IMR-90 (cell line): ENCODE results near the gene COX10. TPM values are rescaled to one million over a fixed set of nuclear protein-coding genes. Genes with fewer than 3 reads are reported as not detected.
"Not testable (repeated sequence)": the region's sequence is repeated elsewhere in the genome, so short reads cannot be mapped to it uniquely, and the experiment has no call there.

ENCODE experiments used
- ATAC-seq: fragments of 200-7000 bp; cut with Tn5 transposase; 2 replicates; pipeline ENCODE4 v1.9.1; 2020; ENCODE audit warnings: low read depth, mild to moderate bottlenecking, moderate library complexity
- BruUV-seq: library from RNA; stranded (reverse); fragments of 400-500 nt; replicated peaks from 2 replicates; lab custom pipeline; 2021; lab: Mats Ljungman, UMichigan
- CTCF ChIA-PET: fragments of 300-600 bp; formaldehyde crosslinking; extraction: SDS; loops from one replicate; lab custom pipeline; 2021; ENCODE audit warnings: antibody characterized with exemption; lab: Yijun Ruan, JAX
- POLR2A ChIA-PET: fragments of 300-600 bp; sonication (Branson Sonifier 250); formaldehyde crosslinking; loops from one replicate; lab custom pipeline; 2022; ENCODE audit warnings: antibody characterized with exemption; ENCODE audit not compliant: unreplicated experiment; lab: Charles Lee
- DNase-seq: peaks from one replicate; pipeline ENCODE4 v3.0.0; 2013
- H2AFZ ChIP-seq: replicated peaks from 2 replicates; pipeline ENCODE3; 2013; ENCODE audit warnings: low read length, mild to moderate bottlenecking; ENCODE audit not compliant: poor library complexity
- H2AK5ac ChIP-seq: 2 replicates; pipeline ENCODE4 v1.6.1; 2013; ENCODE audit warnings: low read depth, low read length, inconsistent platforms
- H2AK9ac ChIP-seq: replicated peaks from 2 replicates; pipeline ENCODE3; 2013; ENCODE audit warnings: mild to moderate bottlenecking, low read depth, low read length, moderate library complexity; ENCODE audit not compliant: poor library complexity
- H2BK120ac ChIP-seq: 2 replicates; pipeline ENCODE4 v1.6.1; 2013; ENCODE audit warnings: low read depth, low read length, inconsistent platforms
- H2BK15ac ChIP-seq: 3 replicates; pipeline ENCODE4 v1.6.1; 2013; ENCODE audit warnings: low read depth, low read length, inconsistent platforms
- H2BK20ac ChIP-seq: 2 replicates; pipeline ENCODE4 v1.6.1; 2013; ENCODE audit warnings: low read depth, mild to moderate bottlenecking, inconsistent platforms, low read length, moderate library complexity
- H2BK5ac ChIP-seq: 2 replicates; pipeline ENCODE4 v1.6.1; 2013; ENCODE audit warnings: mild to moderate bottlenecking, low read depth, low read length, inconsistent platforms; ENCODE audit not compliant: poor library complexity, severe bottlenecking
- H3K14ac ChIP-seq: replicated peaks from 2 replicates; pipeline ENCODE4 v1.6.1; 2013; ENCODE audit warnings: low read depth, low read length, inconsistent platforms
- H3K18ac ChIP-seq: 2 replicates; pipeline ENCODE4 v1.6.1; 2013; ENCODE audit warnings: low read depth, low read length, control low read depth
- H3K23ac ChIP-seq: 2 replicates; pipeline ENCODE4 v1.6.1; 2013; ENCODE audit warnings: low read depth, low read length, inconsistent platforms
- H3K27ac ChIP-seq: 2 replicates; pipeline ENCODE4 v1.5.1; 2013; ENCODE audit warnings: mild to moderate bottlenecking, control low read depth, low read length; ENCODE audit not compliant: insufficient read depth
- H3K27me3 ChIP-seq: 2 replicates; pipeline ENCODE4 v1.6.1; 2013; ENCODE audit warnings: low read length; ENCODE audit not compliant: control insufficient read depth, insufficient read depth
- H3K36me3 ChIP-seq: 2 replicates; pipeline ENCODE4 v1.6.1; 2013; ENCODE audit warnings: low read length, mixed read lengths; ENCODE audit not compliant: control insufficient read depth, insufficient read depth
- H3K4ac ChIP-seq: 2 replicates; pipeline ENCODE4 v1.6.1; 2013; ENCODE audit warnings: low read depth, low read length, inconsistent platforms
- H3K4me1 ChIP-seq: 2 replicates; pipeline ENCODE4 v1.6.1; 2013; ENCODE audit warnings: low read length, mixed read lengths; ENCODE audit not compliant: control insufficient read depth, insufficient read depth
- H3K4me2 ChIP-seq: 2 replicates; pipeline ENCODE4 v1.6.1; 2013; ENCODE audit warnings: low read depth, mild to moderate bottlenecking, control low read depth, low read length, moderate library complexity
- H3K4me3 ChIP-seq: 2 replicates; pipeline ENCODE4 v1.5.1; 2013; ENCODE audit warnings: low read depth, mild to moderate bottlenecking, control low read depth, low read length, moderate library complexity; ENCODE audit not compliant: insufficient read depth
- H3K56ac ChIP-seq: 2 replicates; pipeline ENCODE4 v1.6.1; 2013; ENCODE audit warnings: low read length, inconsistent platforms; ENCODE audit not compliant: insufficient read depth; ENCODE audit errors: extremely low read depth
- H3K79me1 ChIP-seq, 2 experiments: 2 replicates each; pipeline ENCODE4 v1.6.1; 2013; ENCODE audit warnings: low read length in 2 of 2, inconsistent platforms in 1 of 2, low read depth in 1 of 2
- H3K9ac ChIP-seq: 2 replicates; pipeline ENCODE4 v1.6.1; 2013; ENCODE audit warnings: low read depth, low read length, control low read depth
- H3K9me1 ChIP-seq: 2 replicates; pipeline ENCODE4 v1.6.1; 2013; ENCODE audit warnings: low read length, inconsistent platforms; ENCODE audit not compliant: insufficient read depth
- H3K9me3 ChIP-seq: 2 replicates; pipeline ENCODE4 v1.6.1; 2013; ENCODE audit warnings: low read length; ENCODE audit not compliant: control insufficient read depth, insufficient read depth
- H4K20me1 ChIP-seq: 2 replicates; pipeline ENCODE4 v1.6.1; 2013; ENCODE audit warnings: low read length, inconsistent platforms; ENCODE audit not compliant: insufficient read depth
- H4K5ac ChIP-seq: 2 replicates; pipeline ENCODE4 v1.6.1; 2013; ENCODE audit warnings: mild to moderate bottlenecking, low read depth, low read length, control low read depth
- H4K8ac ChIP-seq, 2 experiments: 2 replicates each; pipeline ENCODE4 v1.6.1; 2013; ENCODE audit warnings: low read depth in 2 of 2, low read length in 2 of 2, control low read depth in 1 of 2, inconsistent platforms in 1 of 2
- H4K91ac ChIP-seq: 2 replicates; pipeline ENCODE4 v1.6.1; 2013; ENCODE audit warnings: low read depth, low read length, inconsistent platforms; ENCODE audit not compliant: insufficient read depth
- WGBS, 2 experiments: methylation state at CpG; one replicate each; pipeline versions ENCODE4 v1.1.5 to v1.1.7; 2013; ENCODE audit warnings: missing lambda C conversion rate in 2 of 2; ENCODE audit not compliant: insufficient read length in 1 of 2; ENCODE audit errors: extremely low coverage in 2 of 2; 5-methylcytosine and 5-hydroxymethylcytosine counted together
- dilution Hi-C: fragments of 300-500 bp; cut with HindIII; formaldehyde crosslinking; loops from one replicate; pipeline ENCODE4 v1.14.3; 2018; ENCODE audit warnings: low sequenced_read_pairs; ENCODE audit not compliant: unreplicated experiment
- in situ Hi-C: fragments of 300-500 bp; cut with MboI; formaldehyde crosslinking; loops from 3 replicates; pipeline ENCODE4 v1.14.3; 2019; ENCODE audit warnings: low sequenced_read_pairs, inconsistent platforms, mixed read lengths
- intact Hi-C: fragments of 100-400 bp; cut with micrococcal nuclease; formaldehyde crosslinking; loops from 2 replicates; pipeline ENCODE4 v1.10.0; 2022
- polyA plus RNA-seq, 3 experiments: library from polyadenylated mRNA; depleted of rRNA; stranded (reverse); fragments of >200 nt; gene quantifications; 2 replicates each; pipeline ENCODE4 v1.2.3, GENCODE V29; 2012; ENCODE audit warnings: low replicate concordance in 1 of 3
- total RNA-seq: library from RNA; depleted of rRNA; stranded (reverse); fragments of >200 nt; gene quantifications from 2 replicates; pipeline ENCODE4 v1.2.3, GENCODE V29; 2012

Gene COX10
- total and polyA plus RNA-seq, 2 of the 4 experiments (the other 2 are of a cell fraction) = 15.4 to 16.1 TPM

GRCh38 chr17:14179951-14180350 is 110.6 kb downstream of the COX10 start:
- H3K79me1 ChIP-seq, intact Hi-C loops, H2AK5ac ChIP-seq, H3K4me1 ChIP-seq, H2AFZ ChIP-seq, H3K18ac ChIP-seq, DNase-seq, dilution Hi-C loops, H2BK15ac ChIP-seq, H3K9ac ChIP-seq, in situ Hi-C loops, H4K5ac ChIP-seq, H3K4ac ChIP-seq, H4K20me1 ChIP-seq, H4K91ac ChIP-seq, H3K4me3 ChIP-seq, H2BK5ac ChIP-seq, H3K23ac ChIP-seq, H3K27ac ChIP-seq, H3K9me3 ChIP-seq, H3K27me3 ChIP-seq, H4K8ac ChIP-seq, CTCF ChIA-PET, H2BK20ac ChIP-seq, H3K4me2 ChIP-seq, H3K36me3 ChIP-seq, H3K56ac ChIP-seq, H3K9me1 ChIP-seq, BruUV-seq, POLR2A ChIA-PET, H3K14ac ChIP-seq, H2BK120ac ChIP-seq, H2AK9ac ChIP-seq: not testable (repeated sequence)
- no CpG with 5 or more reads among the region's 1 CpG for WGBS, 2 experiments
- peak; percentile 99 for ATAC-seq

GRCh38 chr17:14182084-14182483 is 112.8 kb downstream of the COX10 start:
- H3K14ac ChIP-seq, H3K56ac ChIP-seq, H3K27me3 ChIP-seq, CTCF ChIA-PET, H2BK5ac ChIP-seq, POLR2A ChIA-PET, H3K18ac ChIP-seq, H2AFZ ChIP-seq, H2BK15ac ChIP-seq, H3K27ac ChIP-seq, H3K4ac ChIP-seq, H4K20me1 ChIP-seq, ATAC-seq, BruUV-seq, H3K9me1 ChIP-seq, H3K9me3 ChIP-seq, H4K8ac ChIP-seq, dilution Hi-C loops, in situ Hi-C loops, H2AK9ac ChIP-seq, DNase-seq, H3K36me3 ChIP-seq, H3K4me3 ChIP-seq, H3K4me1 ChIP-seq, intact Hi-C loops, H2AK5ac ChIP-seq, H3K23ac ChIP-seq, H2BK120ac ChIP-seq, H3K4me2 ChIP-seq, H3K79me1 ChIP-seq, H4K5ac ChIP-seq, H4K91ac ChIP-seq, H2BK20ac ChIP-seq, H3K9ac ChIP-seq: not testable (repeated sequence)
- WGBS, 2 experiments = no CpG with 5 or more reads among the region's 6 CpGs
